CD4-positive, alpha-beta memory T cell (primary cell): Measurements from ENCODE around the gene RADIL. TPM values are rescaled to one million over a fixed set of nuclear protein-coding genes. Genes with fewer than 3 reads are reported as not detected.

Experiments used
- CTCF ChIA-PET: fragments of 350-600 bp; sonication (Branson Sonifier 250); formaldehyde crosslinking; loops from one replicate; lab custom pipeline; 2021; ENCODE audit warnings: inconsistent platforms; ENCODE audit not compliant: partially characterized antibody; lab: Charles Lee
- POLR2A ChIA-PET: fragments of 350-600 bp; sonication (Branson Sonifier 250); formaldehyde crosslinking; loops from one replicate; lab custom pipeline; 2021; ENCODE audit not compliant: partially characterized antibody; lab: Charles Lee
- DNase-seq, 5 donors: peaks; one replicate each; pipeline versions ENCODE4 v3.0.0 to v3.0.0-alpha.2; 2020 to 2022; ENCODE audit warnings: mixed read lengths in 1 of 5
- H3K27ac ChIP-seq: one replicate; pipeline ENCODE4 v1.7.0; 2013; ENCODE audit warnings: low read depth, low read length
- H3K27me3 ChIP-seq: 2 replicates; pipeline ENCODE4 v1.7.0; 2013; ENCODE audit warnings: mild to moderate bottlenecking, low read length, moderate library complexity; ENCODE audit not compliant: insufficient read depth
- H3K36me3 ChIP-seq: 2 replicates; pipeline ENCODE4 v1.7.0; 2013; ENCODE audit warnings: mild to moderate bottlenecking, low read length, moderate library complexity; ENCODE audit not compliant: insufficient read depth
- H3K4me1 ChIP-seq: 2 replicates; pipeline ENCODE4 v1.7.0; 2013; ENCODE audit warnings: mild to moderate bottlenecking, low read length, moderate library complexity; ENCODE audit not compliant: insufficient read depth
- H3K4me3 ChIP-seq, 2 donors: one replicate each; pipeline ENCODE4 v1.7.0; 2013; ENCODE audit warnings: low read length in 2 of 2, mild to moderate bottlenecking in 1 of 2
- H3K9me3 ChIP-seq, 2 donors: one replicate each; pipeline ENCODE4 v1.7.0; 2013; ENCODE audit warnings: low read length in 2 of 2, control low read depth in 1 of 2; ENCODE audit not compliant: control insufficient read depth in 1 of 2
- H3K27ac Mint-ChIP-seq, 7 donors: one replicate each; pipeline ENCODE4 v1.8.0; 2020 to 2021; ENCODE audit warnings: mixed read lengths in 7 of 7, mild to moderate bottlenecking in 6 of 7, inconsistent platforms in 3 of 7, moderate library complexity in 3 of 7
- H3K27me3 Mint-ChIP-seq, 2 donors: one replicate each; pipeline ENCODE4 v1.8.0; 2020 to 2021; ENCODE audit warnings: mixed read lengths in 2 of 2
- H3K36me3 Mint-ChIP-seq, 2 donors: one replicate each; pipeline ENCODE4 v1.8.0; 2020 to 2021; ENCODE audit warnings: mixed read lengths in 2 of 2, inconsistent platforms in 1 of 2, mild to moderate bottlenecking in 1 of 2
- H3K4me1 Mint-ChIP-seq, 4 donors: one replicate each; pipeline ENCODE4 v1.8.0; 2020 to 2021; ENCODE audit warnings: mixed read lengths in 4 of 4, mild to moderate bottlenecking in 1 of 4
- H3K4me3 Mint-ChIP-seq, 8 donors: one replicate each; pipeline ENCODE4 v1.8.0; 2020 to 2021; ENCODE audit warnings: mixed read lengths in 8 of 8, mild to moderate bottlenecking in 7 of 8, moderate library complexity in 6 of 8, inconsistent platforms in 3 of 8
- H3K9me3 Mint-ChIP-seq, 8 donors: one replicate each; pipeline ENCODE4 v1.8.0; 2020 to 2021; ENCODE audit warnings: mixed read lengths in 8 of 8, mild to moderate bottlenecking in 5 of 8, inconsistent platforms in 3 of 8, moderate library complexity in 1 of 8
- intact Hi-C: fragments of 100-400 bp; cut with micrococcal nuclease; formaldehyde crosslinking; loops from one replicate; pipeline ENCODE4 v1.15.1; 2023
- polyA plus RNA-seq, 2 donors: library from polyadenylated mRNA; unstranded; fragments of 300-500 nt; fragmentation: Illumina TruSeq; gene quantifications; one replicate each; pipeline ENCODE4 v1.2.3, GENCODE V29; 2021
- total RNA-seq, 2 experiments: library from RNA; stranded (reverse); gene quantifications; one replicate each; pipeline ENCODE4 v1.2.3, GENCODE V29; 2021

The RADIL gene
- total and polyA plus RNA-seq, 4 experiments from 2014 or later: not detected

DNA sequence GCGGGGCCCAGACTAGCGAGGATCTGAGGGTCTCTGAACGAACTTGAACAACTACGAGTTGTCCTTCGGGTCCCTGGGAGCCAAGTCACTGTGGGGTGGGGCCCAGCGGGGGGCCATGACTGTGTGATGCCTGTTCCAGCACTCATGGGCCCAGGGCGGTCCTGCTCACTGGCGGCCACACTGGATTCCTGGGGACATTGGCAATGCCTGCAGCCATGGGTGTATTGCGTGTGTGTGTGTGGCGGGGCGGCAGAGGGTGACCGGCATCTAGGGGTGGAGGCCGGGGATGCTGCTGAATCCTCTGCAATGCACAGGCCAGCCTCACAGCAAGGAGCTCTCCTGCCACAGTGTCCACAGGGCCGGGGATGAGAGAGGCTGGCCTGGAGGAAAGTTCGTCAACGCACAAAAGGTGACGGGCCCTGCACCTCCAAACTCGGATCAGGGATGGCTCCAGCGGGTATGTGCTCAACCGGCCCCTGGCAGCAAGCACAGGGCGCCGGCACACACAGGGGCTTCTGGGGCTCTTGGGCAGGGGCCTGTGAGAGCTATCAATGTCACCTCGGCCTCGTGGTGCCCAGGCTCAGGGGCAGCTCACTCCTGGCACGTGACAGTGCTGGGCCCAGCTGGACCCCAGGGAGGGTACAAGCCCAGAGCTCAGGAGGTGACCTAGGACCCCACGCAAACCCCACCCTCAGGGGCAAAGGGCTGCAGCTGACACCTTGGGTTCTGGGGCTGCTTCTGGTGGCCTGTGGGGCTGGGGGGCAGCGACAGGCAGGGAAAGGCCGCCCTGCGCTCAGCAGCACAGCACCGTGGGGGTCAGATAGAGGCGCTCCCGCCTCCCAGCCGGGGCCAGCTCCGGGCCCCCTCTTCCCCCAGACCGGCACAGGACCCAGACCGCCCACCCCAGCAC, 49.6 kb downstream of the RADIL start:
- Mint-ChIP-seq H3K27me3 (peaks cover 3 to 6% of the 10 kb centered on the region in 2 donors), H3K27ac (no peak overlapping the region), H3K4me3 (no peak overlapping the region), H3K4me1 (peaks cover 0 to 4% (median 2%) of the 10 kb centered on the region in 4 donors), H3K36me3 (no peaks in the 10 kb centered on the region), H3K9me3 (no peaks in the 10 kb centered on the region)
- POLR2A ChIA-PET: no interaction called here
- no peak overlapping the region for H3K27ac ChIP-seq
- H3K4me3 ChIP-seq: no peak overlapping the region
- DNase-seq: no peak
- no peaks in the 10 kb centered on the region for H3K36me3 ChIP-seq
- intact Hi-C loops: no loop called here
- no peaks in the 10 kb centered on the region for H3K9me3 ChIP-seq
- CTCF ChIA-PET: no interaction called here
- no peaks in the 10 kb centered on the region for H3K27me3 ChIP-seq
- no peaks in the 10 kb centered on the region for H3K4me1 ChIP-seq

GRCh38 chr7:4833176-4833575, 50.3 kb downstream of the RADIL start:
- CTCF ChIA-PET: no interaction called here
- Histone ChIP-seq H3K27ac (no peak overlapping the region), H3K36me3 (no peaks in the 10 kb centered on the region), H3K9me3 (no peaks in the 10 kb centered on the region), H3K4me3 (no peak overlapping the region), H3K4me1 (no peaks in the 10 kb centered on the region), H3K27me3 (no peaks in the 10 kb centered on the region)
- peaks cover 0 to 4% (median 2%) of the 10 kb centered on the region in 4 donors for H3K4me1 Mint-ChIP-seq
- peaks cover 3 to 6% of the 10 kb centered on the region in 2 donors for H3K27me3 Mint-ChIP-seq
- H3K27ac Mint-ChIP-seq: no peak overlapping the region
- no peak overlapping the region for H3K4me3 Mint-ChIP-seq
- H3K9me3 Mint-ChIP-seq: no peaks in the 10 kb centered on the region
- intact Hi-C loops: no loop called here
- H3K36me3 Mint-ChIP-seq: no peaks in the 10 kb centered on the region
- POLR2A ChIA-PET: no interaction called here
- no peak for DNase-seq

GRCh38 chr7:4832711-4833110, 50.8 kb downstream of the RADIL start:
- DNase-seq: no peak
- Mint-ChIP-seq H3K4me3 (no peak overlapping the region), H3K4me1 (peaks cover 0 to 4% (median 2%) of the 10 kb centered on the region in 4 donors), H3K9me3 (no peaks in the 10 kb centered on the region), H3K27ac (no peak overlapping the region), H3K27me3 (peaks cover 3 to 6% of the 10 kb centered on the region in 2 donors), H3K36me3 (no peaks in the 10 kb centered on the region)
- Histone ChIP-seq H3K27ac (no peak overlapping the region), H3K4me1 (no peaks in the 10 kb centered on the region), H3K4me3 (no peak overlapping the region), H3K36me3 (no peaks in the 10 kb centered on the region), H3K27me3 (no peaks in the 10 kb centered on the region), H3K9me3 (no peaks in the 10 kb centered on the region)
- intact Hi-C loops: no loop called here
- ChIA-PET POLR2A (no interaction called here), CTCF (interaction anchor here (1.4 to 3.0 kb wide), 3 partner anchors 141 to 255 kb away, joined by 3 to 15 read pairs (median 5); no protein-coding TSS in a partner anchor)

GRCh38 chr7:4831723-4832495, 51.6 kb downstream of the RADIL start:
- Mint-ChIP-seq H3K4me1 (peaks cover 0 to 4% (median 2%) of the 10 kb centered on the region in 4 donors), H3K4me3 (no peak overlapping the region), H3K27me3 (peaks cover 1 to 6% of the 10 kb centered on the region in 2 donors), H3K9me3 (no peaks in the 10 kb centered on the region), H3K27ac (no peak overlapping the region), H3K36me3 (no peaks in the 10 kb centered on the region)
- ChIA-PET POLR2A (no interaction called here), CTCF (interaction anchor here (1.4 to 3.0 kb wide), 3 partner anchors 142 to 255 kb away, joined by 3 to 15 read pairs (median 5); no protein-coding TSS in a partner anchor)
- Histone ChIP-seq H3K27ac (no peak overlapping the region), H3K4me3 (no peak overlapping the region), H3K9me3 (no peaks in the 10 kb centered on the region), H3K4me1 (no peaks in the 10 kb centered on the region), H3K36me3 (no peaks in the 10 kb centered on the region), H3K27me3 (no peaks in the 10 kb centered on the region)
- intact Hi-C loops: no loop called here
- no peak for DNase-seq

DNA sequence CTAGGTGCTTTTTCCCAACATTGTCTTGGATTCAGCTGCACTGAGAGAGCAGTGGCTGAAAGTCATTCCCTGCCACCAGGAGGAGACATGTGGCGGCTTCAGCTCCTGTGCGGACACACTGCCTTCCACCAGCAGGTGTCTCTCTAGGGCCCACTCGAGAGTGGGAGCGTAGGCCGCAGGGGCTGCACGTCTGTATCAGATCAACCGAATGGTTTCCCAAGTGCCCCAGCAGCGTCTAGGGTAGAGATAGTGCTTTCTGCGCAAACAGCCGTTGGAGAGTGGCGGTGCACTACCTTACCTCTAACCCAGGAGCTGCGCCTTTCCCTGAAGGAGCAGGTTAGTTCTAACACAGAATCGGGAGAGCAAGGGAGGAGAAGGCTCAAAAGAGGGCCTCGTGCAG, 53.3 kb downstream of the RADIL start:
- Mint-ChIP-seq H3K4me1 (peaks cover 0 to 4% (median 2%) of the 10 kb centered on the region in 4 donors), H3K36me3 (no peaks in the 10 kb centered on the region), H3K27me3 (peaks cover 3 to 6% of the 10 kb centered on the region in 2 donors), H3K27ac (peak overlapping the region in 1 of 7 donors; percentile 59), H3K4me3 (no peak overlapping the region), H3K9me3 (no peaks in the 10 kb centered on the region)
- POLR2A ChIA-PET: no interaction called here
- no peaks in the 10 kb centered on the region for H3K4me1 ChIP-seq
- CTCF ChIA-PET: interaction anchor here (0.9 to 3.0 kb wide), 7 partner anchors 38 to 261 kb away, joined by 3 to 15 read pairs (median 4); no protein-coding TSS in a partner anchor
- intact Hi-C loops: loop anchor here (1.0 kb wide), 1 partner anchor 255 kb away; no protein-coding TSS in a partner anchor
- H3K4me3 ChIP-seq: no peak overlapping the region
- peak in 4 of 5 donors; percentile 29 to 56 (median 35) for DNase-seq
- no peaks in the 10 kb centered on the region for H3K27me3 ChIP-seq
- H3K27ac ChIP-seq: no peak overlapping the region
- H3K9me3 ChIP-seq: no peaks in the 10 kb centered on the region
- no peaks in the 10 kb centered on the region for H3K36me3 ChIP-seq

DNA sequence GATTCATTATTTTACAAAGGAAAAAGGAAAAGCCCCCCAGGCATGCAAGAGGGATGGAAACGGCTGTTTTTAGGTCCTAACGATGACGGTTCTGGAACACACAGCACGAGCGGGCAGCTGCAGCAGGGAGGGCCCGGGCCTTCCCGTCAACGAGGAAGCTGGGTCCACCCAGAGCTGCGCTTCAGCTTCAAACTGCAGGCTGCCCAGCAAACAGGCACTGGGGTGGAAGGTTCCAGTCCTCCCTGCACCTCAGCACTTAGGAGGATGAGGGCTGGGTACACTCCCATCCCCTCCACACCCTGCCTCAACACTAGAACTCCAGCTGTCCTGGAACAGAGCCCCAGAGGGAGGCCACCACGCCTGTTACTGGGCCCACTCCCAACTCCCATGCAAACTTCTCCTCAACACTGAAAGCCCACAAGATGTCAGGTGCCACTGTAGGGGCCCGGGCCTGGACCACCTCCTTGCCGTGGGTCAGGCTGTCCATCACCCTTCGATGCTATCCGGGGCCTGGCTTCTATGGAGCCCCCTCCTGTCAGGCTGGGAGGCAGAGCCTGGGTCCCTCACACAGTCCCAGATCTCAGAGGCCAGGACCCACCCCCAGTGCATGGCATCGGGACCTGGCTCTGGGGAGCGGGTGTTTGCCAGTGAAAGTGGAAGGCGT, 54.7 kb downstream of the RADIL start:
- intact Hi-C loops: no loop called here
- Mint-ChIP-seq H3K9me3 (no peaks in the 10 kb centered on the region), H3K27me3 (peaks cover 5 to 6% of the 10 kb centered on the region in 2 donors), H3K36me3 (no peaks in the 10 kb centered on the region), H3K27ac (no peak overlapping the region), H3K4me1 (peaks cover 0 to 4% (median 2%) of the 10 kb centered on the region in 4 donors), H3K4me3 (peak overlapping the region in 1 of 8 donors; percentile 38)
- CTCF ChIA-PET: interaction anchor here (1.2 to 1.7 kb wide), 2 partner anchors 259 to 260 kb away, joined by 3 to 7 read pairs; no protein-coding TSS in a partner anchor
- no peaks in the 10 kb centered on the region for H3K9me3 ChIP-seq
- no peaks in the 10 kb centered on the region for H3K4me1 ChIP-seq
- POLR2A ChIA-PET: no interaction called here
- no peak overlapping the region for H3K4me3 ChIP-seq
- H3K27me3 ChIP-seq: no peaks in the 10 kb centered on the region
- no peaks in the 10 kb centered on the region for H3K36me3 ChIP-seq
- no peak for DNase-seq
- no peak overlapping the region for H3K27ac ChIP-seq
